Hippocampal formation (tissue), 2 donors: ENCODE results near the gene AKR1E2.
A peak's percentile ranks its signal among the peaks of the same experiment; 100 is the strongest.

Source experiments
- DNase-seq, 2 donors: peaks; one replicate each; lab custom pipeline; 2025; lab: John Stamatoyannopoulos, UW

The AKR1E2 gene

GRCh38 chr10:4845766-4846165 is 19.8 kb downstream of the AKR1E2 start:
- DNase-seq: no peak

GRCh38 chr10:4846775-4847174 is 20.8 kb downstream of the AKR1E2 start:
- no peak for DNase-seq

- no peak for DNase-seq
Observed at GRCh38 chr10:4847561-4848355, 21.8 kb downstream of the AKR1E2 start.

GRCh38 chr10:4848356-4849041 is 22.5 kb downstream of the AKR1E2 start:
- no peak for DNase-seq

GRCh38 chr10:4849042-4849402 is 23.0 kb downstream of the AKR1E2 start:
- no peak for DNase-seq

GRCh38 chr10:4849555-4850242 is 23.7 kb downstream of the AKR1E2 start:
- DNase-seq: peak; percentile 75 to 86

GRCh38 chr10:4850397-4850796 is 24.4 kb downstream of the AKR1E2 start:
- DNase-seq: no peak

GRCh38 chr10:4851176-4851575 is 25.2 kb downstream of the AKR1E2 start:
- DNase-seq: no peak

- no peak for DNase-seq
Observed at GRCh38 chr10:4851846-4852245, 25.8 kb downstream of the AKR1E2 start.

- DNase-seq: no peak
Observed at GRCh38 chr10:4865945-4866661, 40.1 kb downstream of the AKR1E2 start.

GRCh38 chr10:4867109-4867519 is 41.1 kb downstream of the AKR1E2 start:
- DNase-seq: no peak

GRCh38 chr10:4867520-4868356 is 41.7 kb downstream of the AKR1E2 start:
- DNase-seq: no peak

- no peak for DNase-seq
Observed at GRCh38 chr10:4868357-4868657, 42.3 kb downstream of the AKR1E2 start.

- DNase-seq: no peak
Observed at GRCh38 chr10:4882704-4883078, 56.7 kb downstream of the AKR1E2 start.

GRCh38 chr10:4883079-4883739 is 57.2 kb downstream of the AKR1E2 start:
- DNase-seq: no peak

GRCh38 chr10:4885162-4885561 is 59.2 kb downstream of the AKR1E2 start:
- DNase-seq: no peak

- DNase-seq: no peak
Observed at GRCh38 chr10:4887501-4887900, 61.5 kb downstream of the AKR1E2 start.

- DNase-seq: no peak
Observed at GRCh38 chr10:4888236-4888635, 62.2 kb downstream of the AKR1E2 start.

GRCh38 chr10:4889959-4890358 is 64.0 kb downstream of the AKR1E2 start:
- DNase-seq: no peak

GRCh38 chr10:4892681-4893080 is 66.7 kb downstream of the AKR1E2 start:
- DNase-seq: no peak

GRCh38 chr10:4894335-4894734 is 68.3 kb downstream of the AKR1E2 start:
- no peak for DNase-seq
